ENCODE results near the gene GABPB1.

The GABPB1 gene

GRCh38 chr15:50244959-50245624 is 109.9 kb downstream of the GABPB1 start:
- H3K4me3 ChIP-seq (ENCODE audit: low read depth, low read length): no peak overlapping the region

DNA sequence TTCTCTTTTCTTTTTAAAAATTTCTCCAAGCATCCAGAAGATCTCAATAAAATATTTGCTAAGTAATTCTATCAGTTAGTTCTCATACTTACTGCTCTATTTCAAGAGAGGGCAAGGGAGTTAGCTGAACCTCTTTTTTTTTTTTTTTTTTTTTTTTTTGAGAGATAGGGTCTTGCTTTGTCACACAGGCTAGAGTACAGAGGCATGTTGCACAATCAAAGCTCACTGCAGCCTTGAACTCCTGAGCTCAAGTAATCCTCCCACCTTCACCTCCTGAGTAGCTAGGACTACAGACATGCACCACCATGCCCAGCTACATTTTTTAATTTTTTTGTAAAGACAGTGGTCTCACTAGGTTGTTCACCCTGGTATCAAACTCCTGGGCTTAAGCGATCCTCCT is 110.8 kb downstream of the GABPB1 start:
- no peak overlapping the region for H3K4me3 ChIP-seq (ENCODE audit: low read depth, low read length)

- H3K4me3 ChIP-seq (ENCODE audit: low read depth, low read length): no peak overlapping the region
Observed at GRCh38 chr15:50241684-50242450, 113.1 kb downstream of the GABPB1 start.

DNA sequence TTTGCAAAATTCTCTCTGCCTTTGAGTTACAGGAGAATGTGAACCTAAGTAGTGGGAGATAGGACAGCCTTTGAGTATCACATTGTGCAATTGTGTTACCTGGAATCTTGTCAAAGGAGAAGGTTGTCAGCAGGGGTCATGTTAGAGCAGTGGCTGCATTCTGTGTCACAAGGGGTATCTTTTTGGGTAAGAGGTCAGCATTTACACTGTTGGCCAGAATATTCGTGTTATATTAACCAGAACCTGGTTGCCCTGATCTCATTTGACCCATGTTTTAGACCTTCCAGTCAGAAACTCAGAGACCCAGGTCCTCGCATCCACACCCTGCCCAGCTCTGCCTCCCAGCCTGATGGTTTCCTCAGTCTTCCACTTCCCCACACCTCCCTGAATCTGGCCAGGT is 116.7 kb downstream of the GABPB1 start:
- no peak overlapping the region for H3K4me3 ChIP-seq (ENCODE audit: low read depth, low read length)

DNA sequence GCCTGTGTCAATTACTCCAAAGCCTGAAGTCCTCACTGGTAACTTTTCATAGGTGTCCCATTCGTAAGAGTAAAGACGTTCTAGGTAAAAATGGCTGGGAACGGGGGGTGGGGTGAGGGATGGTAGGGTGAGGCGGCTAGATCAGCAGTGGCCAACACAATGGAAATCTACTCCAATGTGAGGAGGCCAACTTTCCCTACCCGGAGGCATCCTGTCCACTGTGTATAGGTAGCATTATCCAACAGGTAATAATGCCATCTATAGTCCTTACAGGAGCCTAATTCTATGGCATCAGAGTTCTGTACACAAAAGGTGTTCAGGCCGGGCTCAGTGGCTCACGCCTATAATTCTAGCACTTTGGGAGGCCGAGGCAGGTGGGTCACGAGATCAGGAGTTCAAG is 118.6 kb downstream of the GABPB1 start:
- no peak overlapping the region for H3K4me3 ChIP-seq (ENCODE audit: low read depth, low read length)

DNA sequence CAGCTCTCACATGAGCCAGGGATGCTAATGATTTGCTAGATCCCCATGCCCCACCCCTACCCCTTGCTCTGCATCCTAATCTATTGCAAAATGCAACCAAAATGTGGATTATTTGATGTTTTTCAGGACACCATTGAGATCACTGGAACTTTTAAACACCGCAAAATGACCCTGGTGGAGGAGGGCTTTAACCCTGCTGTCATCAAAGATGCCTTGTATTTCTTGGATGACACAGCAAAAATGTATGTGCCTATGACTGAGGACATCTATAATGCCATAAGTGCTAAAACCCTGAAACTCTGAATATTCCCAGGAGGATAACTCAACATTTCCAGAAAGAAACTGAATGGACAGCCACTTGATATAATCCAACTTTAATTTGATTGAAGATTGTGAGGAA is 119.2 kb downstream of the GABPB1 start:
- no peak overlapping the region for H3K4me3 ChIP-seq (ENCODE audit: low read depth, low read length)

- no peak overlapping the region for H3K4me3 ChIP-seq (ENCODE audit: low read depth, low read length)
Observed at GRCh38 chr15:50234764-50235163, 120.2 kb downstream of the GABPB1 start.

GRCh38 chr15:50233192-50233736 is 121.7 kb downstream of the GABPB1 start:
- no peak overlapping the region for H3K4me3 ChIP-seq (ENCODE audit: low read depth, low read length)

DNA sequence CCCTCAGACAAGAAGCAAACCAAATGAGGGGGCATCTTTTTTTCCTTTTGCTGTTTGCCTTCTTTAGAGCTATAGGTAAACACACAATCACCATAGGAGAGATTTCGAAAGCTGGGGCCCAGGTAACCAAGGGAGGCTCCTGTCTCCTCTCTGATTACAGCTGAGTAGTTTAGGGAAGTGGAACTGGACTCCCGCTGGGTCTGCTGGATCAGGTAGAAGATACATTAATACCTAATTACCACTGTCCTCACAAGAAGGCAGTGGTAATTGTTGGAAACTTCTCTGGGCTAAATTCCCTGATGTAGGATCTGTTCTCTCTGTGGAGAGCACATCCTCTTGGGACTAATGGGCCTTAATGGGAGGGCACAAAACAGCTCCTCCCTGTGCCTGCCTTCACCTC is 122.2 kb downstream of the GABPB1 start:
- H3K4me3 ChIP-seq (ENCODE audit: low read depth, low read length): no peak overlapping the region

GRCh38 chr15:50231761-50232160 is 123.2 kb downstream of the GABPB1 start:
- no peak overlapping the region for H3K4me3 ChIP-seq (ENCODE audit: low read depth, low read length)

DNA sequence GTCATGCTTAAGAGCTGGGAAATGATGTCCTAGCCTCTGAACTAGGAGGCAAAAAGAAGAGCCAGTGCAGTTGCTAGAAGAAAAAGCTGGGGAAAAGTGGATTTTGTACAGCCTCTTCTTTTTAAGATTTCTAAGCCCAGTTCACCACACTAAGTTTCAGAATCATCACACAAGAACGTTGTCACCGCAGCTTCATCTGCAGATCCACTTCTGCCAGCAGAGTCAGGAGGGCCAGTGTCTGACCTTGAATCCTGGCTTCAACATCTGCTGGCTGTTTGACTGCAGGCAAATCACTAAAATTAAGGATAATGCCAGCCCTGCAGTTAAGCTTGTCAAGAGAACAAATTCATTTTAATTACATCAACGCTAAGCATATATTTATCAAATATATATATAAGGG is 125.7 kb downstream of the GABPB1 start:
- H3K4me3 ChIP-seq (ENCODE audit: low read depth, low read length): no peak overlapping the region

DNA sequence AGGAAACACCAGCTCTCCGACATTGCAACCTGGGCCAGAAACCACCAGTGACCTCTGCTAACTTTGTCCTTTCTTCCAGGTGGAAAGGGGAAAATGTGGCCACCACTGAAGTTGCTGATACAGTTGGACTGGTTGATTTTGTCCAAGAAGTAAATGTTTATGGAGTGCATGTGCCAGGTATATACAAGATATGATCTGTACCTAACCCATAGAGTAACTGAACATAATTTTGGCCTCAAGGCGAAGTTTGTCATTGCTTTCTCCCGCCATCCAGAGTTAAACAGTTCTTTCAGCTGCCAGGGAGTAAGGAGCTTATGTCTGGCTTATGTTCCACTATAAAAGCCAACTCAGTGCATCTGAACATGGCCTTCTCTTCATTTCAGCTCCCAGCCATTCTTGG is 126.1 kb downstream of the GABPB1 start:
- H3K4me3 ChIP-seq (ENCODE audit: low read depth, low read length): no peak overlapping the region

DNA sequence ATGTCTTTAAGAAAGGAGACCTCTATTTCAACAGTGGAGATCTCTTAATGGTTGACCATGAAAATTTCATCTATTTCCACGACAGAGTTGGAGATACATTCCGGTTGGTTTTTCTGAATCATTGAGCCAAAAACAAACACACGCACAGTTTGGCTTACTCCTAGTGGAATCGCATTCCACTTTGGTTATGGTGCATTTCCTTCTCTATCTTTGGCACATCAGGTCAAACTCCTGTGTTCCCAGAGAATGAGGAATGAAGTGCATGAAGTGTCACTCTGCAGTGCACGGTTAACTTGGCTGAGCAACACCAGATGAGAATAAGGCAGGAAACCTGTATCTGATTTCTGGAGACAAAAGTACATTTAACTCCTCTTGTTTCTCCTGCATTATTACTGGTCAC is 127.9 kb downstream of the GABPB1 start:
- H3K4me3 ChIP-seq (ENCODE audit: low read depth, low read length): no peak overlapping the region

GRCh38 chr15:50225938-50226337 is 129.1 kb downstream of the GABPB1 start:
- H3K4me3 ChIP-seq (ENCODE audit: low read depth, low read length): no peak overlapping the region
